ENCODE data around the gene IL5RA.

IL5RA gene

DNA sequence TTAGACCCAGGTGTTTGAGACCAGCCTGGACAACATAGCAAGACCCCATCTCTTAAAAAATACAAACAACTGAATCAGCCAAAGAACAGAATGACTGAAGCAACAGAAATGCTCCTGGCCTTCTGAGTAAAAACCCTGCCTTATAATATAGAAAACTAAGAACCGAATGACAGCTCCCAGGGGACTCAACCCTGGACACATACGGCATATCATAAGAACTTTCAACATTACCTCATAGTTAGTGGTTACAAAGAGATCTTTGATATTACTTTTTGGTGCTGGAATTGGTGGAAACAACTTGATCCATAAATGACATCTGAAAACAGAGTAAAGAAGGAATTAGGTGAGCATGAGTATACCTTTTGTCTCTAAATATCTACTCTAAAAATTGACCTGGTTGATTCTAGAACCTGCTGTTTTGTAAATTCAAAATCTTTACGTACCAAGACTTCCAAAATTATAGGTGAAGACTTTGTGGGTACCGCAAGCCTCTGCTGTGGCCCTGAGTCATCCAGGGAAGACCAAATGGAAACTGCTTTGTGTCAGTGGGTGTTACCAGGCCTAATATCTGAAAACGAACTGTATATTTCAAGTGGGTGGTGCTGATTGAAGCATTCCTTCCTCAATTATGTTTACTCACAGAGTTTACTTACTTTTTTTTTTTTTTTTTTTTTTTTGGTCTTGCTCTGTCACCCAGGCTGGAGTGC lies 35.5 kb downstream of the IL5RA start:
- no peak for TF ChIP-seq CTCF (IDR thresholded peaks at IDR 0.05)

GRCh38 chr3:3071136-3071535 lies 39.0 kb downstream of the IL5RA start:
- TF ChIP-seq CTCF (IDR thresholded peaks at IDR 0.05): no peak

- no peak for TF ChIP-seq CTCF (IDR thresholded peaks at IDR 0.05)
Observed at GRCh38 chr3:3069723-3070122, 40.5 kb downstream of the IL5RA start.

DNA sequence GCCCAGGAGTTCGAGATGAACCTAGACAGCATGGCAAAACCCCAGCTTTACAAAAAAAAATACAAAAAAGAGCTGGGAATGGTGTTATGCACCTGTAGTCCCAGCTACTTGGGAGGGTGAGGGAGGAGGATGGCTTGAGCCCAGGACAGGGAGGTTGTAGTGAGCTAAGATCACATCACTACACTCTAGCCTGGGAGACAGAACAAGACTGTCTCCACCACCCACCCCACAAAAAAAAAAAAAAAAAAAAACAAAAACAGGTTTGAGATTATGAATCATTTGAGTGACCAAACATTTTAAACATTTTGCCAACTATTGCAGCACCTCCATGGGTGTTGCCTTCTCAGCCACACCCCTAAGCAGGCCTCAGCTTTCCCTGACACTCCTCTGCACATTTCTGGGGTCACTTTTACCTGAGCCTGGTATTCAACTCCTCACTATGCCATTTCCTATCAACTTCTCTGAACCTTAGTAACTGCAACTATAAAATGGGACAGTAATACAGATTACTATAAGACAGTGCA lies 41.8 kb downstream of the IL5RA start:
- TF ChIP-seq CTCF (IDR thresholded peaks at IDR 0.05): no peak

- no peak for TF ChIP-seq CTCF (IDR thresholded peaks at IDR 0.05)
Observed at GRCh38 chr3:3066910-3067309, 43.3 kb downstream of the IL5RA start.

DNA sequence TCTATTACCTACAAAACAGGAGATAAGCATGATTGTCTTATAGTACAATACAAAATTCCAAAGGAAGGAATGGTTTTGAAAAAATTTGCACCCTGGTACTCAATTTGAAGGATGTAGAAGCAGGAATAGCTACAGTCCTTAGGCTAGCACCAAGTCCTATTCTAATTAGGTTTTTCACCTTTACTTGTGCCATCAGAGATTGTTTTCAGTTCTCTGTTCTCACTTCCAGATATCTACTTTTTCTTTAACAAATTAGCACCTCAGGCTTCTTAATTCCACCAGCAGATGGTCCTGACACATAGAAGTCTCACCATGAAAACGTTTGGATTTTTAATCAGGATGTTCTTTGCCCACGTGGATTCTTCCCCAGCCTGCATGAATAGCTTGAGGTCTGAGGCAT lies 43.8 kb downstream of the IL5RA start:
- TF ChIP-seq CTCF (IDR thresholded peaks at IDR 0.05): no peak

DNA sequence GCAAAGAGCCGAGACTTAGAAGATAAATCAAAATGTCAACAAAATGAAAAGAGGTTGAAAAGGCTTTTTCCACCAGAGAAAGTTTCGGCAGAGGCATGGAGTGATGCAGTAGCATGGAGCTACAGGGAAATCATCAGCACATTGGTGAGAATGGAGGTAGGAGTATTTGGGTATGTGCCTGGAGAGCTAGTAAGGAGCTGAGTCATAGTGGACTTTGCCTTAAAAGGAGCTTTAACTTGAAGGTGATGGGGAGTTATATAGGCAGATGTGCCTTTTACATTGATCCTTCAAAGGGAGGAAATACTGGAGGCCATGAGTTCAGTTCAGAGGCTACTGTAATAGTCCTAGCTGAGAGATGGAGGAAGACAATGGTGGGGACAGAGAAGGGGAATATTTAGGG lies 44.3 kb downstream of the IL5RA start:
- no peak for TF ChIP-seq CTCF (IDR thresholded peaks at IDR 0.05)

DNA sequence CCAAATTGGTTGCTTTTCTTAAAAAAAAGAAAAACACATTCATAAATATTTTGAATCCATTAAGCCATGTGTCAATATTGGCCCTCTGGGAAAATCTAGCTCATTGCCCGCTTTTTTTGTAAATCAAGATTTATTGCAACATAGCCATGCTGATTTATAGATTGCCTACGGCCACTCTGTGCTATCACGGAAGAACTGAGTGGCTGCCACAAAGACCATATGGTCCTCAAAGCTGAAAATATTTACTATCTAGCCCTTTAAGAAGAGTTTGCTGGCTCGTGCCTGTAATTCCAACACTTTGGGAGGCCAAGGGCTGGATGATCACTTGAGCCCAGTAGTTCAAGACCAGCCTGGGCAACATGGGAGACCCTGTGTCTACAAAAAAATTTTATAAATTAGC lies 45.9 kb downstream of the IL5RA start:
- TF ChIP-seq CTCF (IDR thresholded peaks at IDR 0.05): no peak
